Measurements from ENCODE around the gene SPPL2C. TPM values are rescaled to one million over a fixed set of nuclear protein-coding genes. Genes with fewer than 3 reads are reported as not detected.

SPPL2C gene
- polyA plus RNA-seq, 2 donors = not detected

DNA sequence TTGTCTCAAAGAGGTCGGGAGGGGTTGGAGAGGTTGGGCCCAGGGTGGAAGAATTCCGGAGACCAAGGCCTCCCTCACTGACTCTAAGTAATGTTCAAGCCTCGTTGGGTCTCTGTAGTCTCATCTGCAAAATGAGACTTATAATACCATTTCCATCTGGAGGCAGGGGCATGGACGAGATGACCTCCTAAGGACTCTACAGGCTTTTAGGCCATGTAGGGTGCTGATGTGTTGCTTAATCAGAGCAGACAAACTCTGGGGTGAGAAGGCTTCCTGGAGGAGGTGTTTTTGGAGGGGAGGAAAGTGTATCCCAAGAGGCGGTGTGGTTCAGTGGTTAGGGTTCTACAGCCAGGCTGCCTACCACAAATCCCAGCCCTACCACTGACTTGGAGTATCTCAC lies 3.1 kb downstream of the SPPL2C start:
- Histone ChIP-seq H3K4me1 (ENCODE audit: control insufficient read depth in 2 of 2, insufficient read depth in 2 of 2, low read length in 1 of 2) (no peaks in the 10 kb centered on the region), H3K27ac (ENCODE audit: low read depth in 2 of 2, low read length in 1 of 2) (no peak overlapping the region), H3K36me3 (ENCODE audit: control insufficient read depth in 2 of 2, insufficient read depth in 2 of 2, low read length in 1 of 2) (no peaks in the 10 kb centered on the region), H3K9me3 (ENCODE audit: control insufficient read depth in 2 of 2, insufficient read depth in 1 of 2, low read depth in 1 of 2, low read length in 1 of 2) (no peaks in the 10 kb centered on the region), H3K27me3 (ENCODE audit: control insufficient read depth in 1 of 2, insufficient read depth in 2 of 2, low read length in 2 of 2) (no peaks in the 10 kb centered on the region), H3K4me3 (ENCODE audit: low read depth in 1 of 2, low read length in 2 of 2) (no peak overlapping the region)
- WGBS, 2 donors = 83 to 85% methylated on average over 5 of the region's 5 CpGs

- Histone ChIP-seq H3K27me3 (ENCODE audit: control insufficient read depth in 1 of 2, insufficient read depth in 2 of 2, low read length in 2 of 2) (no peaks in the 10 kb centered on the region), H3K4me1 (ENCODE audit: control insufficient read depth in 2 of 2, insufficient read depth in 2 of 2, low read length in 1 of 2) (no peaks in the 10 kb centered on the region), H3K9me3 (ENCODE audit: control insufficient read depth in 2 of 2, insufficient read depth in 1 of 2, low read depth in 1 of 2, low read length in 1 of 2) (no peaks in the 10 kb centered on the region), H3K27ac (ENCODE audit: low read depth in 2 of 2, low read length in 1 of 2) (no peak overlapping the region), H3K4me3 (ENCODE audit: low read depth in 1 of 2, low read length in 2 of 2) (no peak overlapping the region), H3K36me3 (ENCODE audit: control insufficient read depth in 2 of 2, insufficient read depth in 2 of 2, low read length in 1 of 2) (no peaks in the 10 kb centered on the region)
- WGBS, 2 donors = 89 to 90% methylated on average over 9 of the region's 9 CpGs
Observed at GRCh38 chr17:45848405-45848804, 3.7 kb downstream of the SPPL2C start.

- Histone ChIP-seq H3K36me3 (ENCODE audit: control insufficient read depth in 2 of 2, insufficient read depth in 2 of 2, low read length in 1 of 2) (no peaks in the 10 kb centered on the region), H3K27ac (ENCODE audit: low read depth in 2 of 2, low read length in 1 of 2) (no peak overlapping the region), H3K9me3 (ENCODE audit: control insufficient read depth in 2 of 2, insufficient read depth in 1 of 2, low read depth in 1 of 2, low read length in 1 of 2) (no peaks in the 10 kb centered on the region), H3K4me1 (ENCODE audit: control insufficient read depth in 2 of 2, insufficient read depth in 2 of 2, low read length in 1 of 2) (no peaks in the 10 kb centered on the region), H3K4me3 (ENCODE audit: low read depth in 1 of 2, low read length in 2 of 2) (no peak overlapping the region), H3K27me3 (ENCODE audit: control insufficient read depth in 1 of 2, insufficient read depth in 2 of 2, low read length in 2 of 2) (no peaks in the 10 kb centered on the region)
- 69 to 75% methylated on average over 12 to 15 of the region's 15 CpGs for WGBS, 2 donors
Observed at GRCh38 chr17:45848868-45849535, 4.3 kb downstream of the SPPL2C start.

GRCh38 chr17:45849536-45849990 lies 4.9 kb downstream of the SPPL2C start:
- no peaks in the 10 kb centered on the region for H3K4me1 ChIP-seq (ENCODE audit: control insufficient read depth in 2 of 2, insufficient read depth in 2 of 2, low read length in 1 of 2)
- no peak overlapping the region for H3K27ac ChIP-seq (ENCODE audit: low read depth in 2 of 2, low read length in 1 of 2)
- no peaks in the 10 kb centered on the region for H3K9me3 ChIP-seq (ENCODE audit: control insufficient read depth in 2 of 2, insufficient read depth in 1 of 2, low read depth in 1 of 2, low read length in 1 of 2)
- WGBS, 2 donors = 73 to 80% methylated on average over 7 of the region's 7 CpGs
- no peaks in the 10 kb centered on the region for H3K36me3 ChIP-seq (ENCODE audit: control insufficient read depth in 2 of 2, insufficient read depth in 2 of 2, low read length in 1 of 2)
- H3K4me3 ChIP-seq (ENCODE audit: low read depth in 1 of 2, low read length in 2 of 2) = no peak overlapping the region
- no peaks in the 10 kb centered on the region for H3K27me3 ChIP-seq (ENCODE audit: control insufficient read depth in 1 of 2, insufficient read depth in 2 of 2, low read length in 2 of 2)

DNA sequence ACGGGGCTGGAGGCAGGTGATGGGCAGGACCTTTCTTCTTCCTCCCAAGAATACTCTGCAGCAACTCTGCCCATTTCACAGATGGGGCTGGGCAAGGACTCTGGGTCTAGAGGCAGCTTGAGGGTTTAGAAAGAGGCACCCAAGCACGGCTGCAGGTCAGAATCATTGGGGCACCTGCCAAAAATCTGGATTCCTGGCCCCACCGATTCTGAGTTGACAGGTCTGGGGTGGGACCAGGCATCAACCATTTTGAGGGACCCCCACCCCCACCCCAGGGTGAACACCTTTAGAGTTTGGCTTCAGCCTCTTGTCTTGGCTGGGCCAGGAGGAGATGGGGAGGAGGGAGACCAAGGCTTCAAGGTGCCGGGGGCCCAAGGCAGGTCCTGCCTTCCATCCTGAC lies 5.3 kb downstream of the SPPL2C start:
- Histone ChIP-seq H3K4me3 (ENCODE audit: low read depth in 1 of 2, low read length in 2 of 2) (no peak overlapping the region), H3K36me3 (ENCODE audit: control insufficient read depth in 2 of 2, insufficient read depth in 2 of 2, low read length in 1 of 2) (no peaks in the 10 kb centered on the region), H3K27ac (ENCODE audit: low read depth in 2 of 2, low read length in 1 of 2) (no peak overlapping the region), H3K4me1 (ENCODE audit: control insufficient read depth in 2 of 2, insufficient read depth in 2 of 2, low read length in 1 of 2) (no peaks in the 10 kb centered on the region), H3K27me3 (ENCODE audit: control insufficient read depth in 1 of 2, insufficient read depth in 2 of 2, low read length in 2 of 2) (no peaks in the 10 kb centered on the region), H3K9me3 (ENCODE audit: control insufficient read depth in 2 of 2, insufficient read depth in 1 of 2, low read depth in 1 of 2, low read length in 1 of 2) (no peaks in the 10 kb centered on the region)
- 68 to 78% methylated on average over 4 of the region's 4 CpGs for WGBS, 2 donors

DNA sequence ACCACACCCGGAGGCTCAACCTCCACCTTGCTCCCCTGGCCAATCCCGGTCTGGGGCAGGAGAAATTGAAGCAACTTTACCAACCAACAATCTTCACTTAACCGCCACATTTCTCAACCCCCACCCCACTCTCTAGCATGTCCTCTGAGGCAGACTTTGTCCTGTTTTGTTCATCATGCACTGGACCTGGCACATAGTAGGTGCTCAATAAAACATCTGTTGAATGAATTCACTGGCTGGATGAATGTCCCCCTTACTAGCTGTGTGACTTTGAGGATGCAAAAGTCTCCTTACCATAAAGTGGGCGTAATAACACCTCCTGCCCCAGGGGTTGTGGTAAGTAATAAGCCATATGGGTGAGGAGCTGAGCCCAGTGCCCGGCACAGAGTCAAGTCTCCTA lies 5.8 kb downstream of the SPPL2C start:
- H3K27ac ChIP-seq (ENCODE audit: low read depth in 2 of 2, low read length in 1 of 2) = no peak overlapping the region
- no peaks in the 10 kb centered on the region for H3K27me3 ChIP-seq (ENCODE audit: control insufficient read depth in 1 of 2, insufficient read depth in 2 of 2, low read length in 2 of 2)
- H3K4me3 ChIP-seq (ENCODE audit: low read depth in 1 of 2, low read length in 2 of 2) = no peak overlapping the region
- 76 to 86% methylated on average over 5 of the region's 5 CpGs for WGBS, 2 donors
- H3K9me3 ChIP-seq (ENCODE audit: control insufficient read depth in 2 of 2, insufficient read depth in 1 of 2, low read depth in 1 of 2, low read length in 1 of 2) = no peaks in the 10 kb centered on the region
- H3K36me3 ChIP-seq (ENCODE audit: control insufficient read depth in 2 of 2, insufficient read depth in 2 of 2, low read length in 1 of 2) = no peaks in the 10 kb centered on the region
- H3K4me1 ChIP-seq (ENCODE audit: control insufficient read depth in 2 of 2, insufficient read depth in 2 of 2, low read length in 1 of 2) = no peaks in the 10 kb centered on the region

- H3K27me3 ChIP-seq (ENCODE audit: control insufficient read depth in 1 of 2, insufficient read depth in 2 of 2, low read length in 2 of 2) = no peaks in the 10 kb centered on the region
- H3K4me3 ChIP-seq (ENCODE audit: low read depth in 1 of 2, low read length in 2 of 2) = no peak overlapping the region
- no peaks in the 10 kb centered on the region for H3K9me3 ChIP-seq (ENCODE audit: control insufficient read depth in 2 of 2, insufficient read depth in 1 of 2, low read depth in 1 of 2, low read length in 1 of 2)
- WGBS, 2 donors = 80% methylated on average over 6 of the region's 6 CpGs
- H3K4me1 ChIP-seq (ENCODE audit: control insufficient read depth in 2 of 2, insufficient read depth in 2 of 2, low read length in 1 of 2) = no peaks in the 10 kb centered on the region
- no peak overlapping the region for H3K27ac ChIP-seq (ENCODE audit: low read depth in 2 of 2, low read length in 1 of 2)
- no peaks in the 10 kb centered on the region for H3K36me3 ChIP-seq (ENCODE audit: control insufficient read depth in 2 of 2, insufficient read depth in 2 of 2, low read length in 1 of 2)
Observed at GRCh38 chr17:45851022-45851421, 6.3 kb downstream of the SPPL2C start.

DNA sequence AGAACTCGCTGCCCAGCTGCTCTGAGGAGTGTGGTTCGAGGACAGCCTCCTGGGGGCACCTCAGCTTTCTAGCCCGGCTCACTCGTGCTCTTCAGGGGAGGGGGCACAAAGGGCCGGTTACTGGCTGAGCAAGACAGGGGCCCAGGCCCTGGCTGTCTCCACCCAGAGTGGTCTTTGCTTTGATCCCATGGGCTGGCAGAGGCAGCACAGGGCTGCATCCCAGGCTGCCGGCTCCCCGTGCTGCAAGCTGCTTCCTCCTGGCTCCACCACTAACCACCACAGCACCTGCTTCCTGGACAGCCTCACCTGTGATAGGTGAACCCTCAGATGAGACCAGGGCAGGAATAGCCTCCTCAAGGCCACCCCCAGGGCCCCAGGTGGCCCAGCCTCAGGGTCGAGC lies 6.8 kb downstream of the SPPL2C start:
- Histone ChIP-seq H3K4me1 (ENCODE audit: control insufficient read depth in 2 of 2, insufficient read depth in 2 of 2, low read length in 1 of 2) (no peaks in the 10 kb centered on the region), H3K36me3 (ENCODE audit: control insufficient read depth in 2 of 2, insufficient read depth in 2 of 2, low read length in 1 of 2) (no peaks in the 10 kb centered on the region), H3K4me3 (ENCODE audit: low read depth in 1 of 2, low read length in 2 of 2) (no peak overlapping the region), H3K27ac (ENCODE audit: low read depth in 2 of 2, low read length in 1 of 2) (no peak overlapping the region), H3K9me3 (ENCODE audit: control insufficient read depth in 2 of 2, insufficient read depth in 1 of 2, low read depth in 1 of 2, low read length in 1 of 2) (no peaks in the 10 kb centered on the region), H3K27me3 (ENCODE audit: control insufficient read depth in 1 of 2, insufficient read depth in 2 of 2, low read length in 2 of 2) (no peaks in the 10 kb centered on the region)
- WGBS, 2 donors = 44 to 45% methylated on average over 8 of the region's 8 CpGs

- Histone ChIP-seq H3K27me3 (ENCODE audit: control insufficient read depth in 1 of 2, insufficient read depth in 2 of 2, low read length in 2 of 2) (no peaks in the 10 kb centered on the region), H3K36me3 (ENCODE audit: control insufficient read depth in 2 of 2, insufficient read depth in 2 of 2, low read length in 1 of 2) (no peaks in the 10 kb centered on the region), H3K27ac (ENCODE audit: low read depth in 2 of 2, low read length in 1 of 2) (no peak overlapping the region), H3K4me1 (ENCODE audit: control insufficient read depth in 2 of 2, insufficient read depth in 2 of 2, low read length in 1 of 2) (no peaks in the 10 kb centered on the region), H3K9me3 (ENCODE audit: control insufficient read depth in 2 of 2, insufficient read depth in 1 of 2, low read depth in 1 of 2, low read length in 1 of 2) (no peaks in the 10 kb centered on the region), H3K4me3 (ENCODE audit: low read depth in 1 of 2, low read length in 2 of 2) (no peak overlapping the region)
- 65 to 67% methylated on average over 1 of the region's 1 CpG for WGBS, 2 donors
Observed at GRCh38 chr17:45851873-45852272, 7.2 kb downstream of the SPPL2C start.

DNA sequence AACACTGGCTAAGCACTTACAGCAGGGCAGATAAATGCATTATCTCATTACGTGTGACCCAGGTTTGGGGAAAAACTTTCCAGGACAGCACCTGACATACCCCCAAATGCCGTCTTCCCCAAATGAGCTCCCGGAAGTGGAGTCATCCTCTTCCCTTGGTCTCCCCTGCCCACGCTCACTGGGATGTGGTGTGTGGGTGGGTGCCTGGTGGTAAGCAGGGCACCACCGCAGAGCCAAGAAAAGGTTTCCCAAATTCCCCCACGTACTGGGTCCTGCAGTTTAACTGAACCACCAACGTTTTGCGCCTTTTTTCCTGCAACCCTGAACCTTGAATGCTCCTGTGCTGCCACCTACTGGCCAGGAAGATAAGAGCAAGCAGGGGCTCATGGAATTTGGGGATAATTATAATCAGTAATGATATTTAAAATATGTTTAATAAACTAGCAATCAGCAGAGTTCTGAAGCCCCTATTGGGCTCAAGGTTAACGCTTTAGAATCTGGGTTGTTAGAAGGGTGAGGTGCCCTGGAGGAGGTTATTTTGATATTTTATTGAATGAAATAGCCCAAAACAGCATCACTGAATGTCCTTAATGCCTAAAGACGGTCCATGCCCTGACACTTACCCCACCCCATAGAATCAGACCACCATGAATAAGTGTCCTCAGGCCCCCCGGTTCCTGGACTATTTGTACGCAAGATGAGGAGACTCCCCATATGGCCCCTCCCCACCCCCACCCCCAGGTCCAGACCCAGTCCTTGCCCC lies 8.0 kb downstream of the SPPL2C start:
- Histone ChIP-seq H3K27ac (ENCODE audit: low read depth in 2 of 2, low read length in 1 of 2) (no peak overlapping the region), H3K9me3 (ENCODE audit: control insufficient read depth in 2 of 2, insufficient read depth in 1 of 2, low read depth in 1 of 2, low read length in 1 of 2) (no peaks in the 10 kb centered on the region), H3K4me3 (ENCODE audit: low read depth in 1 of 2, low read length in 2 of 2) (no peak overlapping the region), H3K4me1 (ENCODE audit: control insufficient read depth in 2 of 2, insufficient read depth in 2 of 2, low read length in 1 of 2) (no peaks in the 10 kb centered on the region), H3K27me3 (ENCODE audit: control insufficient read depth in 1 of 2, insufficient read depth in 2 of 2, low read length in 2 of 2) (no peaks in the 10 kb centered on the region), H3K36me3 (ENCODE audit: control insufficient read depth in 2 of 2, insufficient read depth in 2 of 2, low read length in 1 of 2) (no peaks in the 10 kb centered on the region)
- WGBS, 2 donors = 23 to 27% methylated on average over 12 of the region's 12 CpGs

All from esophagus (tissue), 2 donors.